ENCODE data around the gene STRN4.

STRN4 gene

DNA sequence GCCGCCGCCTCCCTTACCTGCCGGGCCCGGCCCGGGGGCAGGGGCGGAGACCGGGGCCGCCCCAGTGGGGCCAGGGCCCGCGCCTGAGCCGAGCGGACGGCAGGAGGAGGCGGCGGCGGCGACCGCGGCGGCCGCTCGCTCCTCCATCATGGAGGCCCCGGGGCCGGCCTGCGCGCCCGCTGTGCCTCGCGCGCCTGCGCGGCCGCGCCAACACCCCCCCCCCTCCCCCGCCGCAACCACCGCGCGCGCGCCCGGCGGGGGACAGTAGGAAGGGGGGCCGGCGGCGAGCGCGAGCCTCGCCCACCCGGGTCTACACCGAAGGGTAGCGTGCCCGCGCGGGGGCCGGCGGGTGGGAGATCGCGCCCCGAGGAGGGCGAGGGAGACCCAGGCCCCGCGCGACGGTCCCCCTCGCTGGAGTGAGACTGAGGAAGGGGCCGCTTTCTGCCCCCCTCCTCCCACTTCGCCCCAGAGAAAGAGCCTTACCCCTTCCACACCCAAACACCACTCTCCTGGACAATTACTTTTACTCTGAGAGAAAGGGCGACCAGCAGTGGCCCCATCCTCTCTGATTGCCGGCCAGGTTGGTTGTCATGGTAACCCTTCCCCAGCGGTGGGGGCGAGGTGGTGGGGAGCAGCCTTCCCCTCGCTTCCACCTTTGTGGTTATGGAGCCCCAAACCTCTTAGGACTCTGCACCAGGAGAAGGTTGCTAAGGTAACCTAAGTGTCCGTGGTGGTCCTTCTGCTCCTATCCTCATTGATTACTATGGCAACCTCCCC is at the start of gene STRN4:
Gene STRN4 (minus strand): TSS at position 170 of the 777 bp plus-strand sequence. CDS start 20 bp downstream, at position 150.
- DNase-seq (ENCODE audit: low read depth in 1 of 2, low spot score in 1 of 2), result peak; percentile 56 to 76
- TF ChIP-seq JUND (IDR thresholded peaks at IDR 0.05; ENCODE audit: low read depth), result no peak
- in situ Hi-C loops (cut with HindIII; ENCODE audit: low pct_unique_long_range_greater_than_20kb, low sequenced_read_pairs), result no loop called here

DNA sequence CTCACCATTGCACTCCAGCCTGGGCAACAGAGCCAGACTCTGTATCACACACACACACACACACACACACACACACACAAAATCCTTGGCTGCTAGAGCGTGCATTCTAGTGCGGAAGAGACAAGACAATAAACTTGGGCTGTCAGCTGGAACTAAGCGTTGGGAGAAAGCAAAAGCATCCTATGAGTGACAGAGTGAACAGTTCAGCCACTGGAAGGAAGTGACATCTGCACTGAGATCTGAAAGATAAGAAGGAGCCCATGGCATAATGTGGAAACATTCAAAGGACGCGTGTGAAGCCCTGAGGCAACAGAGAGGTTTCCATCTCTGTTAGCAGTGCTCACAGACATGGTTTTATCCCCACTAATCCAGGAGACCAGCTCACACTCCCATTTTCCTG is 45.7 kb upstream of the STRN4 start:
- no peak for TF ChIP-seq JUND (IDR thresholded peaks at IDR 0.05; ENCODE audit: low read depth)
- in situ Hi-C loops (cut with HindIII; ENCODE audit: low pct_unique_long_range_greater_than_20kb, low sequenced_read_pairs), result no loop called here
- peak in 1 of 2 experiments; percentile 33 for DNase-seq (ENCODE audit: low read depth in 1 of 2, low spot score in 1 of 2)

- DNase-seq (ENCODE audit: low read depth in 1 of 2, low spot score in 1 of 2), result peak in 1 of 2 experiments; percentile 61
- no peak for TF ChIP-seq JUND (IDR thresholded peaks at IDR 0.05; ENCODE audit: low read depth)
- in situ Hi-C loops (cut with HindIII; ENCODE audit: low pct_unique_long_range_greater_than_20kb, low sequenced_read_pairs), result no loop called here
These were observed 43.1 kb upstream of the STRN4 start for GRCh38 chr19:46789371-46789770.

- in situ Hi-C loops (cut with HindIII; ENCODE audit: low pct_unique_long_range_greater_than_20kb, low sequenced_read_pairs), result no loop called here
- DNase-seq (ENCODE audit: low read depth in 1 of 2, low spot score in 1 of 2), result no peak
- TF ChIP-seq JUND (IDR thresholded peaks at IDR 0.05; ENCODE audit: low read depth), result no peak
These were observed 42.7 kb upstream of the STRN4 start for GRCh38 chr19:46788968-46789338.

- no peak for TF ChIP-seq JUND (IDR thresholded peaks at IDR 0.05; ENCODE audit: low read depth)
- DNase-seq (ENCODE audit: low read depth in 1 of 2, low spot score in 1 of 2), result peak; percentile 82 to 96
- in situ Hi-C loops (cut with HindIII; ENCODE audit: low pct_unique_long_range_greater_than_20kb, low sequenced_read_pairs), result no loop called here
These were observed 42.2 kb upstream of the STRN4 start, which contains the start of gene SLC1A5 for GRCh38 chr19:46788262-46788967. SLC1A5 (minus strand) TSS chr19:46788594; CDS start chr19:46787965, 629 bp downstream.

DNA sequence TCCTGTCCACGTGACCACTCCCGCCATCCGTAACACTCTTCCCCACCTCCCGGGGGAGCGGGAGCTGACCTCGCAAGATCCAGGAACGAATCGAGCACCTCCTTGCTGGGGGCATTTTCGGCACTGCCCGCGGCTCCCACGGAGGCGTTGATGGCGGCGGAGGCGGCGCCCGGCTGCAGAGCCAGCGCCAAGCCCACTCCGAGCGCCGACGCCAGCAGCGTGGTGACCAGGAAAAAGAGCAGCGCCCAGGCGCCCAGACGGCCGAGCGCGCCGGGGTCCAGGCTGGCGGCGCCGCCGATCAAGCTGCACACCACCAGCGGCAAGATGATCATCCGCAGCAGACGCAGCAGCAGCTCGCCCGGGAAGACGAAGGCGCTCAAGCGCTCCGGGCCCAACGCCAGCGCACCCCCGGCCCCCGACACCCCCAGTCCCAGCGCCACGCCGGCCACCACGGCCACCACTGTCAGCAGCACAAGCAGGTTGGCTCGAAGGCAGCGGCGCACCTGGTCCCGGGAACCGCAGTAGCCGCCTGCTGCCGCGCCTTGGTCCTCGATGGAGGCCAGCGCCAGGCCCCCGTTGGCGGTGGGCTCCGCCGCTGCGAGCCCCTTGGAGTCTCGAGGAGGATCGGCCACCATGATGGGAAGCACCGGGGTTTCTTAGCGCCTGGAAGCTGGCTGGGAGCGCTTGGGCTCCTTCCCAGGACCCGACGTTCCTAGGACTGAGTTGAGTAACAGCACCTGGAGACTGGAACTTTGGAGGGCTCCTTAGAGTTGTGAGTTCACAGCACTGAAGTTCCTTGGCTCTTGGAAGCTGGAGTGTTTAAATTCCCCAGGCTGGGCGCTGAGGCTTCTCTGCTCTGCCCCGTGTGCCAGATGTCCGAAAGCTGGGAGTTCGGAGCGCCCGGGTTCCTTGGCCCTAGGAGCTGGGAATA is 41.3 kb upstream of the STRN4 start:
- in situ Hi-C loops (cut with HindIII; ENCODE audit: low pct_unique_long_range_greater_than_20kb, low sequenced_read_pairs), result no loop called here
- peak in 1 of 2 experiments; percentile 53 for DNase-seq (ENCODE audit: low read depth in 1 of 2, low spot score in 1 of 2)
- TF ChIP-seq JUND (IDR thresholded peaks at IDR 0.05; ENCODE audit: low read depth), result no peak

DNA sequence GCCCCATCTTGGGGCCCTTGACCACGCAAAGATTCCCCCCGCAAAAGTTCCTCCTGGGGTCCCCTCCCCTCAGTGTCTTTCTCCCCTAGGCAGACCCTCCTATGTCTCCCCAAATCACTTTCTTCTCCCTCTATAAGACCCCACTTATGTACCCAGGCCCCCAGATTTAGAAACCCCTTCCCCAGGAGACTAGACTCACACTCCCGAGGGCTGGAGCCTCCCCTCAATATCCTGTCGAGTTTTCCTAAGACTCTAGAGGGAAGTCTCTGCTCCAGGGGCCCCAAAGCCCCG is 40.7 kb upstream of the STRN4 start:
- in situ Hi-C loops (cut with HindIII; ENCODE audit: low pct_unique_long_range_greater_than_20kb, low sequenced_read_pairs), result no loop called here
- no peak for DNase-seq (ENCODE audit: low read depth in 1 of 2, low spot score in 1 of 2)
- no peak for TF ChIP-seq JUND (IDR thresholded peaks at IDR 0.05; ENCODE audit: low read depth)

- in situ Hi-C loops (cut with HindIII; ENCODE audit: low pct_unique_long_range_greater_than_20kb, low sequenced_read_pairs), result no loop called here
- TF ChIP-seq JUND (IDR thresholded peaks at IDR 0.05; ENCODE audit: low read depth), result no peak
- peak in 1 of 2 experiments; percentile 72 for DNase-seq (ENCODE audit: low read depth in 1 of 2, low spot score in 1 of 2)
These were observed 40.2 kb upstream of the STRN4 start for GRCh38 chr19:46786236-46787039.

GRCh38 chr19:46785980-46786235 is 39.7 kb upstream of the STRN4 start:
- no peak for TF ChIP-seq JUND (IDR thresholded peaks at IDR 0.05; ENCODE audit: low read depth)
- no peak for DNase-seq (ENCODE audit: low read depth in 1 of 2, low spot score in 1 of 2)
- in situ Hi-C loops (cut with HindIII; ENCODE audit: low pct_unique_long_range_greater_than_20kb, low sequenced_read_pairs), result no loop called here

DNA sequence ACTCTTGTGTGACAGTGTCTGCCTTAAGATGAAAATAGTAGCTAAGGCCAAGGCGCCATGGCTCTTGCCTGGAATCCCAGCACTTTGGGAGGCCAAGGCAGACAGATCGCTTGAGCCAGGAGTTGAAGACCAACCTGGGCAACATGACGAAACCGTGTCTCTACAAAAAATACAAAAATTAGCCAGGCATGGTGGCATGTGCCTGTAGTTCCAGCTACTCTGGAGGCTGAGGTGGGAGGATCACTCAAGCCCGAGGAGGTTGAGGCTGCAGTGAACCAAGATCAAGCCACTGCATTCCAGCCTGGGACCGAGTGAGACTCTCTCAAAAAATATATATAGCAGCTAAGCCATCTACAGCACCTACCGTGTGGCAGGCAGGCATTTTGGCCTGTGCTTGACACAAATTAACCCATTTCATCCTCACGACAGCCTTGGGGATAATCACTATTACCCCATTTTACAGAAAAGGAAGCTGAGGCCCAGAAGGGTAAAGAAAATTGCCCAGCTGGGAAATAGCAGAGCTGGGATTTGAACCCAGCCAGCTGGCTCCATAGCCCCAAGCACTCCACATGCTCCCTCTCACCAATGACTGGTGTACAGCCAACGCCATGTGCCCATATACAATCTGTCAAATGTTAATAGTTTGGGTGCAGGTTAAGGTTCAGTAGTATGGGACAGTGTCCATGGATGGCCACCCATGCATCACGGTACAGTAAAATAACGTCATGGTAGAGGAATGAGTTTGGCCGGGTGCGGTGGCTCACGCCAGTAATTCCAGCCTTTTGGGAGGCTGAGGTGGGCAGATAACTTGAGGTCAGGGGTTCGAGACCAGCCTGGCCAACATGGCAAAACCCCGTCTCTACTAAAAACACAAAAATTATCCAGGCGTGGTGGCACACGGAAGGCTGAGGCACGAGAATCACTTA is 39.1 kb upstream of the STRN4 start:
- in situ Hi-C loops (cut with HindIII; ENCODE audit: low pct_unique_long_range_greater_than_20kb, low sequenced_read_pairs), result no loop called here
- TF ChIP-seq JUND (IDR thresholded peaks at IDR 0.05; ENCODE audit: low read depth), result no peak
- no peak for DNase-seq (ENCODE audit: low read depth in 1 of 2, low spot score in 1 of 2)

Data from T47D (cell line).